PC-9 (cell line): Measurements from ENCODE around the gene COL4A2. TPM values are rescaled to one million over a fixed set of nuclear protein-coding genes. Genes with fewer than 3 reads are reported as not detected.
A peak's percentile ranks its signal among the peaks of the same experiment; 100 is the strongest.

Experiments used
- BruUV-seq: library from RNA; stranded (reverse); fragments of 400-500 nt; replicated peaks from 2 replicates; lab custom pipeline; 2021; lab: Mats Ljungman, UMichigan
- CTCF ChIA-PET: fragments of 300-600 bp; sonication (Branson Sonifier 250); formaldehyde crosslinking; loops from one replicate; lab custom pipeline; 2022; ENCODE audit warnings: antibody characterized with exemption; lab: Charles Lee
- POLR2A ChIA-PET: fragments of 300-600 bp; sonication (Branson Sonifier 250); formaldehyde crosslinking; loops from one replicate; lab custom pipeline; 2022; ENCODE audit warnings: antibody characterized with exemption; ENCODE audit not compliant: unreplicated experiment; lab: Charles Lee
- DNase-seq, 2 experiments: peaks; one replicate each; pipeline versions ENCODE4 v3.0.0 to v3.0.0-alpha.2; 2015 to 2022; ENCODE audit warnings: mixed read lengths in 1 of 2
- H2AFZ ChIP-seq: fragments of 200-600 bp; sonication (generic); 2 replicates; pipeline ENCODE4 v1.8.1; 2017; ENCODE audit warnings: antibody characterized with exemption
- H3F3A ChIP-seq: fragments of 200-600 bp; sonication (generic); 2 replicates; pipeline ENCODE4 v1.8.1; 2017; ENCODE audit warnings: antibody characterized with exemption, mild to moderate bottlenecking, low read depth; ENCODE audit not compliant: insufficient read depth
- H3K27ac ChIP-seq: fragments of 200-600 bp; sonication (generic); 2 replicates; pipeline ENCODE4 v1.6.1; 2016; ENCODE audit warnings: mixed run types
- H3K27me3 ChIP-seq: fragments of 200-600 bp; sonication (generic); 2 replicates; pipeline ENCODE4 v1.6.1; 2016; ENCODE audit warnings: low read depth, mixed run types; ENCODE audit not compliant: insufficient read depth
- H3K36me3 ChIP-seq: fragments of 200-600 bp; sonication (generic); 2 replicates; pipeline ENCODE4 v1.6.1; 2016; ENCODE audit warnings: low read depth, mixed run types
- H3K4me1 ChIP-seq: fragments of 200-600 bp; sonication (generic); replicated peaks from 2 replicates; pipeline ENCODE4 v1.6.1; 2016; ENCODE audit warnings: mixed run types; ENCODE audit not compliant: insufficient read depth
- H3K4me2 ChIP-seq: fragments of 200-600 bp; sonication (generic); 2 replicates; pipeline ENCODE4 v1.6.1; 2017; ENCODE audit warnings: mixed run types
- H3K4me3 ChIP-seq: fragments of 200-600 bp; sonication (generic); 2 replicates; pipeline ENCODE4 v1.6.1; 2016; ENCODE audit warnings: mixed run types
- H3K79me2 ChIP-seq: fragments of 200-600 bp; sonication (generic); 2 replicates; pipeline ENCODE4 v1.6.1; 2017; ENCODE audit warnings: low read depth, mixed run types
- H3K9me2 ChIP-seq: fragments of 200-600 bp; sonication (generic); 2 replicates; pipeline ENCODE4 v1.8.1; 2017; ENCODE audit warnings: mild to moderate bottlenecking; ENCODE audit not compliant: insufficient read depth
- H3K9me3 ChIP-seq: fragments of 200-600 bp; sonication (generic); 2 replicates; pipeline ENCODE4 v1.8.1; 2016; ENCODE audit warnings: low read depth; ENCODE audit not compliant: insufficient read depth
- H4K20me1 ChIP-seq: fragments of 200-600 bp; sonication (generic); 2 replicates; pipeline ENCODE4 v1.8.1; 2017; ENCODE audit not compliant: insufficient read depth
- EZH2 ChIP-seq: fragments of 200-600 bp; sonication (generic); IDR thresholded peaks from 2 replicates; pipeline ENCODE4 v1.8.0; 2017; ENCODE audit warnings: antibody characterized with exemption, low read depth
- intact Hi-C: fragments of 100-400 bp; cut with micrococcal nuclease; formaldehyde crosslinking; loops from one replicate; pipeline ENCODE4 v1.10.0; 2022; ENCODE audit not compliant: unreplicated experiment
- total RNA-seq: library from RNA; stranded (reverse); gene quantifications from 2 replicates; pipeline ENCODE4 v1.2.3, GENCODE V29; 2021
- TF ChIP-seq, protein P1 (sequence below): fragments of 200-600 bp; sonication (generic); conservative IDR thresholded peaks from 2 replicates; pipeline ENCODE4 v1.6.1; 2017; ENCODE audit warnings: mixed run types, antibody characterized with exemption, mild to moderate bottlenecking, moderate library complexity

Gene COL4A2
- total RNA-seq, 1 experiment from 2014 or later, result 1.2 TPM

DNA sequence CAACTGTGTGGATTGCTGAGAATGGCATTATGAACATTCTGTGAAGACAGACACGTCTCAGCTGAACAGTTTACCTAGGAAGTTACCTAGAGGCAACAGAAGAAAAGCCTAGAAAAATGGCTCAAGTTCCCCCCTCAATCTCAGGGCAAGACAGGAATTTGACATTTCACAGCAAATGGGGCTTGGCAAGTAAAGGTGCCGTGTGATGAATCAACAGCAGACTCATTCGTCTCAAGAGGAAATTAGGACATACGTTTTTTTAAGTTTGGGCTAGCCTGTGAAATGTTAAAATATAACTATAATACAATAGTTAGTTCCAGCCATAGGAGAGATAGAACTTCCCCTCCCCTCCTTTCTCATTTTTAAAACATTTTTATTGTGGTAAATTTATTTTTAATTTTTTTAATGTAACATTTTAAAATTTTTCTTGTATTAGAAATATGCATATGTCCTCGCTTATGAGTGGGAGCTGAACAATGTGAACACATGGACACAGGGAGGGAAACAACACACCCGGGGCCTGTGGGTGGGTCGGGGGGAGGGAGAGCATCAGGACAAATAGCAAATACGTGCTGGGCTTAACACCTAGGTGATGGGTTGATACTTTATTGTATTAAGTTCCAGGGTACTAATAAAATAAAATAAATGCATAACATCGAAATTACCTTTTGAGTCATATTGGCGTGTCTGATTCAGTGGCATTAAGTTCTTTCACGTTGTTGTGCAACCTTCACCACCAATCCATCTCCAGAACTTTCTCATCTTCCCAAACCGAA, 116.0 kb downstream of the COL4A2 start:
- Histone ChIP-seq H3K79me2 (no peaks in the 10 kb centered on the region), H3K36me3 (no peaks in the 10 kb centered on the region), H4K20me1 (no peaks in the 10 kb centered on the region), H3F3A (no peaks in the 10 kb centered on the region), H3K9me3 (no peaks in the 10 kb centered on the region), H3K4me1 (no peaks in the 10 kb centered on the region), H2AFZ (no peak overlapping the region), H3K4me2 (no peak overlapping the region), H3K27ac (no peak overlapping the region), H3K27me3 (no peaks in the 10 kb centered on the region), H3K9me2 (no peaks in the 10 kb centered on the region), H3K4me3 (no peak overlapping the region)
- ChIA-PET POLR2A (no interaction called here), CTCF (no interaction called here)
- peak in 1 of 2 experiments; percentile 23 for DNase-seq
- TF ChIP-seq, protein P1, sequence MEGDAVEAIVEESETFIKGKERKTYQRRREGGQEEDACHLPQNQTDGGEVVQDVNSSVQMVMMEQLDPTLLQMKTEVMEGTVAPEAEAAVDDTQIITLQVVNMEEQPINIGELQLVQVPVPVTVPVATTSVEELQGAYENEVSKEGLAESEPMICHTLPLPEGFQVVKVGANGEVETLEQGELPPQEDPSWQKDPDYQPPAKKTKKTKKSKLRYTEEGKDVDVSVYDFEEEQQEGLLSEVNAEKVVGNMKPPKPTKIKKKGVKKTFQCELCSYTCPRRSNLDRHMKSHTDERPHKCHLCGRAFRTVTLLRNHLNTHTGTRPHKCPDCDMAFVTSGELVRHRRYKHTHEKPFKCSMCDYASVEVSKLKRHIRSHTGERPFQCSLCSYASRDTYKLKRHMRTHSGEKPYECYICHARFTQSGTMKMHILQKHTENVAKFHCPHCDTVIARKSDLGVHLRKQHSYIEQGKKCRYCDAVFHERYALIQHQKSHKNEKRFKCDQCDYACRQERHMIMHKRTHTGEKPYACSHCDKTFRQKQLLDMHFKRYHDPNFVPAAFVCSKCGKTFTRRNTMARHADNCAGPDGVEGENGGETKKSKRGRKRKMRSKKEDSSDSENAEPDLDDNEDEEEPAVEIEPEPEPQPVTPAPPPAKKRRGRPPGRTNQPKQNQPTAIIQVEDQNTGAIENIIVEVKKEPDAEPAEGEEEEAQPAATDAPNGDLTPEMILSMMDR, result no peak
- no peak for TF ChIP-seq EZH2
- no TSS peak for BruUV-seq
- intact Hi-C loops, result no loop called here

DNA sequence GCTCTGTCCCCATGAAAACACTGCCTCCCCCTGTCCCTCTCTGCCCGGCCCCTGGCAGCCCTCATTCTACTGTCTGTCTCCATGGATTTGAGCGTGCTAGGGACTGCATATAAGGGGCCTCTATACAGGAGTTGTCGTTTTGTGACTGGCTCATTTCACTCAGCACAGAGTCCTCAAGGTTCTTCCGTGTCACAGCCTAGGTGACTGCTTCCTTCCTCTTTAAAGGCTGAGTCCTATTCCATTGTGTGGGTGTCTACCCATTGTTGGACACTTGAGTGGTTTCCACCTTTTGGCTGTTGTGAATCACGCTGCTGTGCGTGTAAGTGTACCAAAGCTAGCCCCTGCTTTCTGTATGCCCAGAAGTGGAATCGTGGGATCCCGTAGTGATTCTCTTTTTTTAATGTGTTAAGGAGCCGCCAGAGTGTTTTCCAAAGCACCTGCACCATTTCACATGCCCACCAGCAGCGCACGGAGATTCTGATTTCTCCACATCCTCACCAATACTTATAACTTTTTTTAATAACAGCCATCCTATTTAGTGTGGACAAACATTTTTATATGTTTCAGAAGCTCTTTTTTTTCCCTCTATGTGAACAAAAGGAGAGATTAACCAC, 116.7 kb downstream of the COL4A2 start:
- BruUV-seq, result no TSS peak
- no peaks in the 10 kb centered on the region for H3K4me1 ChIP-seq
- no peaks in the 10 kb centered on the region for H3K9me3 ChIP-seq
- no peaks in the 10 kb centered on the region for H3K9me2 ChIP-seq
- H3K4me2 ChIP-seq, result no peak overlapping the region
- ChIA-PET CTCF (interaction anchor here (0.6 kb wide), 1 partner anchor 115 kb away, joined by 4 read pairs; no protein-coding TSS in a partner anchor), POLR2A (no interaction called here)
- no peaks in the 10 kb centered on the region for H4K20me1 ChIP-seq
- H3K27ac ChIP-seq, result no peak overlapping the region
- H3K4me3 ChIP-seq, result no peak overlapping the region
- no peaks in the 10 kb centered on the region for H3K27me3 ChIP-seq
- no peaks in the 10 kb centered on the region for H3K36me3 ChIP-seq
- TF ChIP-seq EZH2, result no peak
- TF ChIP-seq, protein P1, result no peak
- intact Hi-C loops, result no loop called here
- DNase-seq, result no peak
- H3K79me2 ChIP-seq, result no peaks in the 10 kb centered on the region
- no peak overlapping the region for H2AFZ ChIP-seq
- H3F3A ChIP-seq, result no peaks in the 10 kb centered on the region

DNA sequence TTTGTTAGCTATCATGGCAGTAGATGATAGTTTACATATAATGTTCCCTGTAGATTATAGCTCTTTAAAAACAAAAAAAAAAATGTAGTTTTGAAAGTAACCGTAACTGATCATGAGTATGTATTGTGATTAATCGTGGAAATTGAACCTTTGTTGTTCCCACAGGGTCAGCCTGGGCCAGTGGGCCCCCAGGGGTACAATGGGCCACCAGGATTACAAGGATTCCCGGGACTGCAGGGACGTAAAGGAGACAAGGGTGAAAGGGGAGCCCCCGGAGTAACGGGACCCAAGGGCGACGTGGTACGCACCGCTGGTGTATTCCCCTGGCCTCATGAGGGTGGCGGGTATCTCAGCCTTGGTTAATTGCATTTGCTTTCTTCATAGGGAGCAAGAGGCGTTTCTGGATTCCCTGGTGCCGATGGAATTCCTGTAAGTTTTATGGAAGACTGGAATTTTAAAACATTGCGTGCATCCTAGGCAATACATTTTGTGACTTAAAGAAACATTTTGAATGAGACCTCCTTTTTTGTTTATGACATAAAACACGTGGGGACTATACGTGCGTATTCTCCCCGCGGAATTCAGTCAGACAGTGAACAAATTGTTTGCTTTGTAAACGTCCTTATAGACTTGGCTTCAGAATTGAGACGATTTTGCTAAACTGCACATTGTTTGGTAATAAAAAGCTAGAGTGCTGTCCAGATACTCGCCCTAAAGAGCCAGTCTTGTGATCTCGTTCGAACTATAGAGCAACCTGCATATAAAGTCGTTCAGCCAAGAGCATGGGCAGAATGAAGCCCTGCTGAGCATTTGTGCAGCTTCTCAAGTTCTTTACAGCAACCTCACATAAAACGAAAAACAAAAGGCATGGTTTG, 117.7 kb downstream of the COL4A2 start:
- ChIA-PET CTCF (interaction anchor here (0.6 kb wide), 1 partner anchor 116 kb away, joined by 4 read pairs; no protein-coding TSS in a partner anchor), POLR2A (no interaction called here)
- Histone ChIP-seq H4K20me1 (no peaks in the 10 kb centered on the region), H3K4me1 (no peaks in the 10 kb centered on the region), H2AFZ (no peak overlapping the region), H3K4me2 (no peak overlapping the region), H3K9me2 (no peaks in the 10 kb centered on the region), H3K9me3 (no peaks in the 10 kb centered on the region), H3K4me3 (no peak overlapping the region), H3K27ac (no peak overlapping the region), H3K36me3 (no peaks in the 10 kb centered on the region), H3F3A (no peaks in the 10 kb centered on the region), H3K79me2 (no peaks in the 10 kb centered on the region), H3K27me3 (no peaks in the 10 kb centered on the region)
- intact Hi-C loops, result no loop called here
- DNase-seq, result no peak
- TF ChIP-seq, protein P1, result no peak
- no peak for TF ChIP-seq EZH2
- BruUV-seq, result no TSS peak
